Astrocyte of the spinal cord (primary cell): ENCODE measurements around the gene ANKRD16.

Source experiments
- DNase-seq: peaks from one replicate; pipeline ENCODE4 v3.0.0; 2011; ENCODE audit warnings: low read depth, low spot score
- H3K4me3 ChIP-seq: 2 replicates; pipeline ENCODE4 v1.5.1; 2011; ENCODE audit warnings: low read depth, mild to moderate bottlenecking, low read length, moderate library complexity
- CTCF ChIP-seq: IDR thresholded peaks from 2 replicates; pipeline ENCODE4 v1.5.1; 2012; ENCODE audit warnings: low read depth, mild to moderate bottlenecking, low read length, inconsistent platforms
- in situ Hi-C: cut with HindIII; loops from 2 replicates; pipeline ENCODE4 v1.10.0; 2017; ENCODE audit warnings: low sequenced_read_pairs

The ANKRD16 gene

DNA sequence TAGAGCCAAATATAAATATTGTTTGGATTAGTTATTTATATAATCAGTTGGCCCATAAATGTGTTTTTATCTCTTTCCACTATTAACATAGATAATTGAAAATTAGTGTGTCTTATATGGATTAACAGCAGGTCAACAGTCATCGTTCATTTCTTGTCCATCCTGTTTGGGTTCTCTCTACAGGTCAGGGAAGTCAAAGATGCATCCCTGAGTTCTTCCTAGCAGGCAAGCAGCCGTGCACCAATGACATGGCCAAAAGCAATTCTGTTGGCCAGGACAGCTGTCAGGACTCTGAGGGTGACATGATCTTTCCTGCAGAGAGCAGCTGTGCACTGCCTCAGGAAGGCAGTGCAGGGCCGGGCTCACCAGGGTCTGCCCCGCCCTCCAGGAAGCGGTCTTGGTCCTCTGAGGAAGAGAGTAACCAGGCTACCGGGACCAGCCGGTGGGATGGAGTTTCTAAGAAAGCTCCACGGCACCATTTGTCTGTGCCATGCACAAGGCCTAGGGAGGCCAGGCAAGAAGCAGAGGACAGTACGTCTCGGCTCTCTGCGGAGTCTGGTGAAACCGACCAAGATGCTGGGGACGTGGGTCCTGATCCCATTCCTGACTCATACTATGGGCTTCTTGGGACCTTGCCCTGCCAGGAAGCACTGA is 16.3 kb upstream of the ANKRD16 start:
- no peak for DNase-seq
- TF ChIP-seq CTCF, result no peak
- in situ Hi-C loops, result no loop called here
- H3K4me3 ChIP-seq, result no peak overlapping the region

DNA sequence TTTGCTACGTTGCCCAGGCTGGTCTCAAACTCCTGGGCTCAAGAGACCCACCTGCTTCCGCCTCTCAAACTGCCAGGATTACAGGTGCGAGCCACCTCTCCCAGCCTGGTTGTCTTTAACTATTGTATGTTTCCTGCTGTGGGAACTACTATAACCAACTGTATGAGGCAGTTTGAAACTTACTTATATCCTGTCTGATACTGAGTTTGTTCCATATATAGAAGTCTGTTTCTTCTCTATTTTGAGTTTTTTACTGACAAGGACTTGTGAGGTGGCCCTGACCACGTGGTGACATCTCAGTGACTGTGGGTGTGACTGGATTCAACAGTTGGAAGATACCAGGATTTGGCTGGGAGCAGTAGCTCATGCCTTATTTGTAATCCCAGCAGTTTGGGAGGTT is 14.5 kb upstream of the ANKRD16 start:
- H3K4me3 ChIP-seq, result no peak overlapping the region
- no peak for DNase-seq
- TF ChIP-seq CTCF, result no peak
- in situ Hi-C loops, result no loop called here

DNA sequence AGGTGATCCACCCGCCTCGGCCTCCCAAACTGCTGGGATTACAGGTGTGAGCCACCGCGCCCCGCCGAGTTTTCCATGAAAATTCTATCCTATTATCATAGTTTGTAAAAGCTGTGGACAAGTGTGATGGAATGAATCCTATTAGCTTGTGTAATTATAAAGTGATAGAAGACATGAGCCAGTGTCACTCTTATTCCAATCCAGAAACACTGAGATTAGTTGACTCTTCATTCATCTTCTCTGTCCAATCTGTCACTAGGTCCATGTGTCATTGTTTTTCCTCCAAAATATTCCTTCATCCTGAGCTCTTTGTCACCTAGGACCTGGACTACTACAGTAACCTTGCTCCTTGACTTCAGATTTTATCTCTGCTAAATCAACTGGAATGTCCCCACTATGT is 13.9 kb upstream of the ANKRD16 start:
- no peak overlapping the region for H3K4me3 ChIP-seq
- DNase-seq, result no peak
- in situ Hi-C loops, result no loop called here
- TF ChIP-seq CTCF, result no peak

DNA sequence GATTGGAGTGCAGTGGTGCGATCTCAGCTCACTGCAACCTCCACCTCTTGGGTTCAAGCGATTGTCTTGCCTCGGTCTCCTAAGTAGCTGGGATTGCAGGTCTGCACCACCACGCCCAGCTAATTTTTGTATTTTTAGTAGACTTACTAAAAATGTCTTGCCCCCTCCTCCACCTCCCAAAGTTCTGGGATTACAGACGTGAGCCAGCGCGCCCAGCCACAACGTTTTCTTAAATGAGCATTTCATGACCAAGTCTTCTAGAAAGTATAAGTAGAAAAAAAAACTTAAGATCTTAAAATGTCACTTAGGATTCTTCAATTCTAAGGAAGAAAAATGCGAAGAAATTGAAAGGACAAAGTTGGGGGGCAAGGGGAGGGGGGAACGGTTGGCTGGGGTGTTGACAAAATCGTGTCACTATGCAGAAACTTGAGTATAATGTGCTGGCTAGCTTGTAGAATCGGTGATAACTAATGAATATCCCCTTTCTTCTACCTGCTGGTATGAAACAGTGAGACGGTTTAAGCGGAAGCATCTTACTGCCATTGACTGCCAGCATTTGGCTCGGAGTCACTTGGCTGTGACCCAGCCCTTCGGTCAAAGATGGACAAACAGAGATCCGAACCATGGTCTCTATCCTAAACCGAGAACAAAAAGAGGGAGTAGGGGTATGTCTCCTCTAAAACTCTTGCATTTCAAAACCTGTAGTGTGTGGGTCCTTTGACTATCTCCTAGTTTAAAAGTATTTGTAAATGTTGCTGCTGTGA is 13.0 kb upstream of the ANKRD16 start:
- no peak for DNase-seq
- no peak for TF ChIP-seq CTCF
- in situ Hi-C loops, result no loop called here
- no peak overlapping the region for H3K4me3 ChIP-seq

GRCh38 chr10:5900247-5900646 is 10.6 kb upstream of the ANKRD16 start:
- no peak for TF ChIP-seq CTCF
- in situ Hi-C loops, result no loop called here
- no peak overlapping the region for H3K4me3 ChIP-seq
- DNase-seq, result no peak

DNA sequence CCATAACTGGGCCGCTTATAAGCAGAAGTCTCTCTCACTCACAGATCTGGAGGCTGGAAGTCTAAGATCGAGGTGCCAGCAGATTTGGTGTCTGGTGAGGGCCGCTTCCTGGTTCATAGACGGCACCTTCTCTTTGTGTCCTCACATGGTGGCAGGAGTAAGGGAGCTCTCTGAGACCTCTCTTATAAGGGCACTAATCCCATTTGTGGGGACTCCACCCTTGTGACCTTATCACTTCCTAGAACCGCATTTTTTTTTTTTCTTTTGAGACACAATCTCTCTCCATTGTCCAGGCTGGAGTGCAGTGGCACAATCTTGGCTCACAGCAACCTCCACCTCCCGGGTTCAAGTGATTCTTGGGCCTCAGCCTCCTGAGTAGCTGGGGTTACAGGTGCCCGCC is 8.5 kb upstream of the ANKRD16 start:
- TF ChIP-seq CTCF, result no peak
- DNase-seq, result no peak
- H3K4me3 ChIP-seq, result no peak overlapping the region
- in situ Hi-C loops, result no loop called here
